ENCODE measurements around the gene FANK1. TPM values are rescaled to one million over a fixed set of nuclear protein-coding genes. Genes with fewer than 3 reads are reported as not detected.

Gene FANK1
- total RNA-seq, 1 experiment from 2014 or later: 1.4 TPM

GRCh38 chr10:125881192-125881591 lies 15.2 kb upstream of the FANK1 start, which contains the start of gene DHX32:
Gene DHX32, minus strand, starts transcription at chr10:125881292. Its CDS starts 468 bp downstream, at chr10:125880824.
- Histone ChIP-seq H3K4me1 (ENCODE audit: insufficient read depth, low read length, poor library complexity, severe bottlenecking) (no peaks in the 10 kb centered on the region), H3K9me3 (ENCODE audit: low read depth, low read length, poor library complexity, severe bottlenecking) (peaks cover 4% of the 10 kb centered on the region), H3K36me3 (ENCODE audit: insufficient read depth, low read length, poor library complexity, severe bottlenecking) (peaks cover 11% of the 10 kb centered on the region), H3K4me3 (ENCODE audit: low read depth, low read length, poor library complexity, severe bottlenecking) (no peak within 1 kb of the TSS), H3K27ac (ENCODE audit: low read depth, low read length, poor library complexity, severe bottlenecking) (no peak within 1 kb of the TSS), H3K27me3 (replicated peaks; ENCODE audit: insufficient read depth, low read depth, low read length, poor library complexity) (no peaks in the 10 kb centered on the region)
- CTCF ChIA-PET: no interaction called here
- DNase-seq (ENCODE audit: low spot score): no peak
- BruUV-seq (replicated peaks): no TSS peak
- TF ChIP-seq, protein P1, sequence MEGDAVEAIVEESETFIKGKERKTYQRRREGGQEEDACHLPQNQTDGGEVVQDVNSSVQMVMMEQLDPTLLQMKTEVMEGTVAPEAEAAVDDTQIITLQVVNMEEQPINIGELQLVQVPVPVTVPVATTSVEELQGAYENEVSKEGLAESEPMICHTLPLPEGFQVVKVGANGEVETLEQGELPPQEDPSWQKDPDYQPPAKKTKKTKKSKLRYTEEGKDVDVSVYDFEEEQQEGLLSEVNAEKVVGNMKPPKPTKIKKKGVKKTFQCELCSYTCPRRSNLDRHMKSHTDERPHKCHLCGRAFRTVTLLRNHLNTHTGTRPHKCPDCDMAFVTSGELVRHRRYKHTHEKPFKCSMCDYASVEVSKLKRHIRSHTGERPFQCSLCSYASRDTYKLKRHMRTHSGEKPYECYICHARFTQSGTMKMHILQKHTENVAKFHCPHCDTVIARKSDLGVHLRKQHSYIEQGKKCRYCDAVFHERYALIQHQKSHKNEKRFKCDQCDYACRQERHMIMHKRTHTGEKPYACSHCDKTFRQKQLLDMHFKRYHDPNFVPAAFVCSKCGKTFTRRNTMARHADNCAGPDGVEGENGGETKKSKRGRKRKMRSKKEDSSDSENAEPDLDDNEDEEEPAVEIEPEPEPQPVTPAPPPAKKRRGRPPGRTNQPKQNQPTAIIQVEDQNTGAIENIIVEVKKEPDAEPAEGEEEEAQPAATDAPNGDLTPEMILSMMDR (conservative IDR thresholded peaks at IDR 0.05; ENCODE audit: low read depth, low read length): no peak
- TF ChIP-seq EZH2 (IDR thresholded peaks at IDR 0.05; ENCODE audit: borderline replicate concordance, low read depth, low read length, poor library complexity, severe bottlenecking): no peak
- POLR2A ChIA-PET (ENCODE audit: low non-redundant PET): no interaction called here
- intact Hi-C loops (cut with micrococcal nuclease; ENCODE audit: unreplicated experiment): no loop called here

- Histone ChIP-seq H3K9me3 (ENCODE audit: low read depth, low read length, poor library complexity, severe bottlenecking) (peaks cover 2% of the 10 kb centered on the region), H3K4me1 (ENCODE audit: insufficient read depth, low read length, poor library complexity, severe bottlenecking) (no peaks in the 10 kb centered on the region), H3K27ac (ENCODE audit: low read depth, low read length, poor library complexity, severe bottlenecking) (no peak overlapping the region), H3K4me3 (ENCODE audit: low read depth, low read length, poor library complexity, severe bottlenecking) (no peak overlapping the region), H3K27me3 (replicated peaks; ENCODE audit: insufficient read depth, low read depth, low read length, poor library complexity) (no peaks in the 10 kb centered on the region), H3K36me3 (ENCODE audit: insufficient read depth, low read length, poor library complexity, severe bottlenecking) (no peaks in the 10 kb centered on the region)
- intact Hi-C loops (cut with micrococcal nuclease; ENCODE audit: unreplicated experiment): no loop called here
- CTCF ChIA-PET: no interaction called here
- TF ChIP-seq EZH2 (IDR thresholded peaks at IDR 0.05; ENCODE audit: borderline replicate concordance, low read depth, low read length, poor library complexity, severe bottlenecking): no peak
- TF ChIP-seq, protein P1 (conservative IDR thresholded peaks at IDR 0.05; ENCODE audit: low read depth, low read length): no peak
- POLR2A ChIA-PET (ENCODE audit: low non-redundant PET): interaction anchor here (0.5 kb wide), 1 partner anchor 17 kb away, joined by 3 read pairs; no protein-coding TSS in a partner anchor
- DNase-seq (ENCODE audit: low spot score): no peak
- BruUV-seq (replicated peaks): no TSS peak
These were observed 13.8 kb upstream of the FANK1 start for GRCh38 chr10:125882596-125882995.

- Histone ChIP-seq H3K27me3 (replicated peaks; ENCODE audit: insufficient read depth, low read depth, low read length, poor library complexity) (no peaks in the 10 kb centered on the region), H3K4me1 (ENCODE audit: insufficient read depth, low read length, poor library complexity, severe bottlenecking) (no peaks in the 10 kb centered on the region), H3K27ac (ENCODE audit: low read depth, low read length, poor library complexity, severe bottlenecking) (no peak overlapping the region), H3K9me3 (ENCODE audit: low read depth, low read length, poor library complexity, severe bottlenecking) (peaks cover 2% of the 10 kb centered on the region), H3K36me3 (ENCODE audit: insufficient read depth, low read length, poor library complexity, severe bottlenecking) (no peaks in the 10 kb centered on the region), H3K4me3 (ENCODE audit: low read depth, low read length, poor library complexity, severe bottlenecking) (no peak overlapping the region)
- intact Hi-C loops (cut with micrococcal nuclease; ENCODE audit: unreplicated experiment): no loop called here
- DNase-seq (ENCODE audit: low spot score): no peak
- TF ChIP-seq, protein P1 (conservative IDR thresholded peaks at IDR 0.05; ENCODE audit: low read depth, low read length): no peak
- TF ChIP-seq EZH2 (IDR thresholded peaks at IDR 0.05; ENCODE audit: borderline replicate concordance, low read depth, low read length, poor library complexity, severe bottlenecking): no peak
- ChIA-PET POLR2A (ENCODE audit: low non-redundant PET) (no interaction called here), CTCF (no interaction called here)
- no TSS peak for BruUV-seq (replicated peaks)
These were observed 13.2 kb upstream of the FANK1 start for GRCh38 chr10:125883211-125883610.
